GM18499 (cell line): Measurements from ENCODE around the gene PDYN.

Source experiments
- ATAC-seq: cut with Tn5 transposase; IDR thresholded peaks from one replicate; pipeline ENCODE4 v1.9.1; 2021; ENCODE audit warnings: moderate number of reproducible peaks; ENCODE audit not compliant: insufficient read depth, unreplicated experiment

The PDYN gene

GRCh38 chr20:1937316-1937976, 56.4 kb downstream of the PDYN start:
- ATAC-seq: no peak

DNA sequence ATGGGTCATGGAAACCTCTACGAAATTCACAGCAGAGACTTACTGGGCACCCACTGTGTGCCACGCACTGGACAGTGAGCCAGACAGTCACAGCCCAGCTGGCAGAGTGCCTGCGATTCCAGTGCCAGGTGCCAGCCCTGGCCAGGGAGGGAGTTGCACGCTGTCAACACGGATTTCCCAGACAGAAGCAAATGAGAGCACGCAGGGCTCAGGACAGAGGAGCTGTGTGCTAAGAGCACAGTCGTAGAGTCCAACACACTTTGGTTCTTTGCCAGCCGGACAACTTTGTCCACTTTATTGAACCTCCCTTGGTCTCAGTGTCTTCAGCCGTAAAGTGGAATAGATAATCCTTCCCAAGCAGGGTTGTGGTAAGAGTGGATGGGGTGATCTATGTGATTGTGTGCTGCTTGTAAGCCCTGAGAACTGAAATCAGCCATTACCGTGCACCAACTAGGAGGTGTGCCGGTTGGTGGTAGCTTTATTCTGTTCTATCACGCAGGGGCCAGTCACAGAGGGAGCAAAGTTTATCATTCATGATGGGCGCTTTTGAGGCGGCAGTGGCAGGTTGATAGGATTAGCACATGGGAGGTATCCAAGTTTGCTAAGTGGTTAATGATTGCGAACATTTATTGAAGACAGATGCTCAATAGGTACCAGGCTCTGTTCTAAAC, 58.0 kb downstream of the PDYN start:
- ATAC-seq: no peak

- no peak for ATAC-seq
Measured at GRCh38 chr20:1934721-1935573, 58.9 kb downstream of the PDYN start.

GRCh38 chr20:1934156-1934555, 59.7 kb downstream of the PDYN start:
- ATAC-seq: no peak

DNA sequence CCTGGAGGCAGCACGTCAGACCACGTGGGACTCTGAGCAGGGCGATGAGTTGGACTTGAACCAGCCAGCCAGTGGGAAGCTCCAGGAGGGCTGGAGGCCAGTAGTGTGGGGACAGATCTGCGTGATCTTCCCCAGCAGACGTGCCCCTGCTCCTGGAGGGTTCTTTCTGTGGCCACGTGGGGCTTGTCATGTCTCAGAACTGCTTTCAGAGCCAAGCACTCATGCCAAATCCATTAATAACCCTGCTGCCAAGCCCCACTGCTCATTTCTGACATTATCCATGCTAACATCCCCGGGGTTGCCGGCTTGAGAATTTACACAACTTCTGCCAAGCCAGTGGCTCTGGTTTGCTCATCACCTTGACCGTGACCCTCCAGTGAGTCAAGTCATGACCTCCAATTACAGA, 60.4 kb downstream of the PDYN start:
- ATAC-seq: no peak

DNA sequence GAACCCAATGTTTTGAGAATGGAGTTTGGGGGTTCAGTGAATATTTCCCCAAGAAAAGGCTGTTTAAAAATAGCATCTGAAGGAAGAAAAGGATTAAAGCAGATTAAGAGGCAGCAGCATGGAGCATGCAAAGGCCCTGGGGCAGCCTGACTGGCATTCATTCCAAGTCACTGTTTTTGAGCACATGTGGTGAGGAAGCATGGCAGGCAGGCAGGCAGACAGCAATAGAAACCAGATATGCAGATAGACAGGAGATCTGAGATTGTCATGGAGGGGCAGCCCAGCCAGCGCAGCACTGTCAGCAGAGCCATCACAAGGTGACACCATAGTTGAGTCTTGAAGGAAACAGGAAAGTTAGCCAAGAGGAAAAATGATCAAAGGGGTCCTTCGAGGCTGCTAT, 60.9 kb downstream of the PDYN start:
- ATAC-seq: no peak

- no peak for ATAC-seq
Measured at GRCh38 chr20:1931830-1932229, 62.0 kb downstream of the PDYN start.

DNA sequence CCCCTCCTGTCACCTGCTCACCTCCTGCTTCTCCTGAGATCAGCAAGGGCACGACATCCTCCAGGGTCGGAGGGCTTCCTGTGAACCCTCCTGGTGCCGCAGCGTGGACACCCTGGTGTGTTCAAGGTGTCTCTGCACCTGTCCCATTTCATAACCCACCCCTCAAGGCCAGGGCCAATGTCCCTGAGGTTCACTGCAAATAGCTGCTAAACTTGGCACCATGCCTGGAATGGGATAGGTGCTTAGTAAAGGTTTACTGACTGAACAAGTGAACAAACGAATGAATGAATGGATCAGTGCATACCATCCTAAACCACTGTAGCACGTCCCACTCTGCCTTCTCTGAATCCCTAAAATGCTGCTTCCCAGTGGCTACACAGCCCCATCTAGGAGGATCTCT, 63.7 kb downstream of the PDYN start:
- ATAC-seq: no peak

GRCh38 chr20:1929460-1929859, 64.4 kb downstream of the PDYN start:
- ATAC-seq: no peak

DNA sequence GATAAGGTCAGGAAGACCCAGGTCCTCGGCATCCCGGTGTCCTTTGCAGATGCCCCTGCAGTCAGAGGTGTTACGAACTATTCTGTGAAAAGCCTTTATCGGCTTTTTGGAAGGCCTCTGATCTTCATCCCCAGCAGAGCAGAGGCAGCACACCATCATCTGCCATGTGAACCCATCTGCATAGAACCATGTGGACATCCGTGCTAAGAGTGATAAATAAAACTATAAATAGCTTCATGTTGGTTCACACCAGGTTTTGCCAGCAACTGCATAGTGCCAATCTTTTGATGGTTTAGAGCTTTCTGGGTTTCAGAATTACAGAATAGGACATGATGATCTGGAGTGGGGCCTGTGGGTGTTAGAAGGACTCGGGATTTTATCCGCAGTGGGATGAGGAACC, 65.1 kb downstream of the PDYN start:
- no peak for ATAC-seq
